OCI-LY7 (cell line): ENCODE results near the gene CHMP1B.

ENCODE experiments used
- EZH2phosphoT487 ChIP-seq: fragments of 200-600 bp; sonication (generic); IDR thresholded peaks from 2 replicates; pipeline ENCODE4 v1.6.1; 2018; ENCODE audit warnings: low read depth, borderline replicate concordance, mild to moderate bottlenecking, mixed run types, antibody characterized with exemption, low read length, moderate library complexity, mixed read lengths
- TF ChIP-seq, protein P1 (sequence below): fragments of 200-600 bp; sonication (generic); conservative IDR thresholded peaks from 2 replicates; pipeline ENCODE4 v1.5.1; 2014; ENCODE audit warnings: mild to moderate bottlenecking, antibody characterized with exemption, low read length, moderate library complexity, mixed read lengths

DNA sequence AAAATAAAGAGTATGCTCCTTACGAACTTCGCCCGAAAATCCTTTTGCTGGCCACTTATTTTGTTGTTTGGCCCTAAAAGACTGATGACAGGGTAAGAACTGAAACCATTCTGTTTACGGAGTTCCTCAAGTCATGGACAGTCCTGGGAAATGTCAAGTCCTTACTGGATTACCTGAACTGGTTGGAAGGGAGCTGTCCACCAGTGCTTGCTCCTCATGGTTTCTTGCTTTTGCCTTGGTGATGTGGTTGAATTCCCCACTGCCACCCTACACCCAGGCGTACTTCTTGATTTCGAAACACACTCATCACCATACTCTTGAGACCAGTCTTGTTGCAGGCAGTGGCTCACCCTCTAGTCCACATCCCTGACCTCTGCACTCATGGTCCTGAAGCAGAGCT lies 49.1 kb upstream of the CHMP1B start:
- TF ChIP-seq, protein P1, sequence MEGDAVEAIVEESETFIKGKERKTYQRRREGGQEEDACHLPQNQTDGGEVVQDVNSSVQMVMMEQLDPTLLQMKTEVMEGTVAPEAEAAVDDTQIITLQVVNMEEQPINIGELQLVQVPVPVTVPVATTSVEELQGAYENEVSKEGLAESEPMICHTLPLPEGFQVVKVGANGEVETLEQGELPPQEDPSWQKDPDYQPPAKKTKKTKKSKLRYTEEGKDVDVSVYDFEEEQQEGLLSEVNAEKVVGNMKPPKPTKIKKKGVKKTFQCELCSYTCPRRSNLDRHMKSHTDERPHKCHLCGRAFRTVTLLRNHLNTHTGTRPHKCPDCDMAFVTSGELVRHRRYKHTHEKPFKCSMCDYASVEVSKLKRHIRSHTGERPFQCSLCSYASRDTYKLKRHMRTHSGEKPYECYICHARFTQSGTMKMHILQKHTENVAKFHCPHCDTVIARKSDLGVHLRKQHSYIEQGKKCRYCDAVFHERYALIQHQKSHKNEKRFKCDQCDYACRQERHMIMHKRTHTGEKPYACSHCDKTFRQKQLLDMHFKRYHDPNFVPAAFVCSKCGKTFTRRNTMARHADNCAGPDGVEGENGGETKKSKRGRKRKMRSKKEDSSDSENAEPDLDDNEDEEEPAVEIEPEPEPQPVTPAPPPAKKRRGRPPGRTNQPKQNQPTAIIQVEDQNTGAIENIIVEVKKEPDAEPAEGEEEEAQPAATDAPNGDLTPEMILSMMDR = no peak
- no peak for TF ChIP-seq EZH2phosphoT487
